ENCODE results near the gene ISCU. TPM values are rescaled to one million over a fixed set of nuclear protein-coding genes. Genes with fewer than 3 reads are reported as not detected.
A peak's percentile ranks its signal among the peaks of the same experiment; 100 is the strongest.

Gene ISCU
- total RNA-seq, 1 experiment from 2014 or later: 86.9 TPM

- peaks cover 57% of the 10 kb centered on the region for H3K36me3 Mint-ChIP-seq (ENCODE audit: insufficient read depth, unreplicated experiment)
- POLR2A ChIA-PET: interaction anchor here (0.5 kb wide), 1 partner anchor 639 kb away, joined by 3 read pairs; no protein-coding TSS in a partner anchor
- H3K36me3 ChIP-seq (ENCODE audit: control insufficient read depth, insufficient read depth, low read length): no peaks in the 10 kb centered on the region; the same call in 1 of the 2 replicates
- peak; percentile 99 for DNase-seq
- H3K4me3 Mint-ChIP-seq (ENCODE audit: unreplicated experiment): peak within 1 kb of the TSS; percentile 82
- CTCF ChIA-PET: no interaction called here
- peak within 1 kb of the TSS; percentile 77 for H3K4me3 ChIP-seq (ENCODE audit: low read depth, low read length)
- no peak for TF ChIP-seq CTCF (IDR thresholded peaks at IDR 0.05; ENCODE audit: insufficient read depth in 1 of 2, low read depth in 1 of 2, low read length in 1 of 2, severe bottlenecking in 1 of 2, unreplicated experiment in 1 of 2)
- no peaks in the 10 kb centered on the region for H3K4me1 ChIP-seq
- H3K27me3 ChIP-seq (replicated peaks; ENCODE audit: control insufficient read depth, insufficient read depth, low read length): no peaks in the 10 kb centered on the region
- intact Hi-C loops (cut with micrococcal nuclease; ENCODE audit: unreplicated experiment): loop anchor here (10.0 kb wide), 1 partner anchor 450 kb away; no protein-coding TSS in a partner anchor
- H3K4me1 Mint-ChIP-seq (ENCODE audit: low read depth, unreplicated experiment): peaks cover 18% of the 10 kb centered on the region
- BruUV-seq (replicated peaks): TSS peak; percentile 70
- H3K9me3 ChIP-seq: no peaks in the 10 kb centered on the region
- peak within 1 kb of the TSS; percentile 89 for H3K27ac Mint-ChIP-seq (ENCODE audit: unreplicated experiment)
- H3K9me3 Mint-ChIP-seq (ENCODE audit: unreplicated experiment): no peaks in the 10 kb centered on the region
- H3K27me3 Mint-ChIP-seq (ENCODE audit: insufficient read depth, unreplicated experiment): peaks cover 2% of the 10 kb centered on the region
These were observed 47.2 kb upstream of the ISCU start, which contains the start of gene FICD for GRCh38 chr12:108514973-108515814. Gene FICD, plus strand, starts transcription at chr12:108515277. Its CDS starts 1,696 bp downstream, at chr12:108516973.

- Mint-ChIP-seq H3K4me3 (ENCODE audit: unreplicated experiment) (peak overlapping the region; percentile 82), H3K27ac (ENCODE audit: unreplicated experiment) (peak overlapping the region; percentile 89), H3K36me3 (ENCODE audit: insufficient read depth, unreplicated experiment) (peaks cover 64% of the 10 kb centered on the region), H3K9me3 (ENCODE audit: unreplicated experiment) (no peaks in the 10 kb centered on the region), H3K27me3 (ENCODE audit: insufficient read depth, unreplicated experiment) (peaks cover 2% of the 10 kb centered on the region), H3K4me1 (ENCODE audit: low read depth, unreplicated experiment) (peaks cover 18% of the 10 kb centered on the region)
- ChIA-PET CTCF (no interaction called here), POLR2A (no interaction called here)
- BruUV-seq (replicated peaks): no TSS peak
- TF ChIP-seq CTCF (IDR thresholded peaks at IDR 0.05; ENCODE audit: insufficient read depth in 1 of 2, low read depth in 1 of 2, low read length in 1 of 2, severe bottlenecking in 1 of 2, unreplicated experiment in 1 of 2): no peak
- no peak for DNase-seq
- peak overlapping the region; percentile 77 for H3K4me3 ChIP-seq (ENCODE audit: low read depth, low read length)
- intact Hi-C loops (cut with micrococcal nuclease; ENCODE audit: unreplicated experiment): loop anchor here (10.0 kb wide), 1 partner anchor 451 kb away; no protein-coding TSS in a partner anchor
- H3K4me1 ChIP-seq: no peaks in the 10 kb centered on the region
- H3K36me3 ChIP-seq (ENCODE audit: control insufficient read depth, insufficient read depth, low read length): no peaks in the 10 kb centered on the region; the same call in 1 of the 2 replicates
- H3K27me3 ChIP-seq (replicated peaks; ENCODE audit: control insufficient read depth, insufficient read depth, low read length): no peaks in the 10 kb centered on the region
- no peaks in the 10 kb centered on the region for H3K9me3 ChIP-seq
These were observed 46.5 kb upstream of the ISCU start for GRCh38 chr12:108515916-108516315.

DNA sequence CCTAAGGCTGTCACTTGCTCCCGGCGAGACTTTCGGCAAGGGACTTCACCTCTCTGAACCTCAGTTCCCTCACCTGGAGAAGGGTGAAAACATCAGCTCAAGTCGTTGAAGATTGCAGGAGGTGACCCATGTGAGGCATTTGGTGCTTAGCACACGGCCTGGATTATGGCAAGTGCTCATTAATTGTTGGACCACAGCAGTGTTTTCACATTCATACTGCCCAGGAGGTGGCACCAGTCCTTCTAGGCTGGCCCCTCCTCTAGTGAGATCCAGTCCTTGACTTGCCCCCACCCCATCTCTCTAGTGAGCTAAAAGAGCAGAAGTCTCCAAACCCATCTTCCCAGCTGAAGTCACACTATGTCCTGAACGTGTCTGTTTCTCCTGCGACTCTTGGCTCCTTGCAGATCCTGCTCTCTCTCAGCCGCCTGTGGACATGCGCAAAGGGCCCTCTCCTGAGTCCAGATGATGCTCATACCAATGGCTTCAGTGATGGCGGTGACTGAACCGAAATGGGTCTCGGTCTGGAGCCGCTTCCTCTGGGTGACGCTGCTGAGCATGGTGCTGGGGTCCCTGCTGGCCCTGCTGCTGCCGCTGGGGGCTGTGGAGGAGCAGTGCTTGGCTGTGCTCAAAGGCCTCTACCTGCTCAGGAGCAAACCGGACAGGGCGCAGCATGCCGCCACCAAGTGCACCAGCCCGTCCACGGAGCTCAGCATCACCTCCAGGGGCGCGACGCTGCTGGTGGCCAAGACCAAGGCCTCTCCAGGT lies 45.7 kb upstream of the ISCU start:
- intact Hi-C loops (cut with micrococcal nuclease; ENCODE audit: unreplicated experiment): loop anchor here (10.0 kb wide), 1 partner anchor 452 kb away; no protein-coding TSS in a partner anchor
- Histone ChIP-seq H3K36me3 (ENCODE audit: control insufficient read depth, insufficient read depth, low read length) (peaks cover 1% of the 10 kb centered on the region; the same call in 1 of the 2 replicates), H3K4me1 (no peaks in the 10 kb centered on the region), H3K27me3 (replicated peaks; ENCODE audit: control insufficient read depth, insufficient read depth, low read length) (no peaks in the 10 kb centered on the region), H3K9me3 (no peaks in the 10 kb centered on the region), H3K4me3 (ENCODE audit: low read depth, low read length) (no peak overlapping the region)
- peak overlapping the region; percentile 25 for H3K4me3 Mint-ChIP-seq (ENCODE audit: unreplicated experiment)
- peaks cover 18% of the 10 kb centered on the region for H3K4me1 Mint-ChIP-seq (ENCODE audit: low read depth, unreplicated experiment)
- peaks cover 72% of the 10 kb centered on the region for H3K36me3 Mint-ChIP-seq (ENCODE audit: insufficient read depth, unreplicated experiment)
- BruUV-seq (replicated peaks): no TSS peak
- POLR2A ChIA-PET: no interaction called here
- DNase-seq: no peak
- H3K27me3 Mint-ChIP-seq (ENCODE audit: insufficient read depth, unreplicated experiment): peaks cover 2% of the 10 kb centered on the region
- CTCF ChIA-PET: interaction anchor here (0.6 kb wide), 1 partner anchor 103 kb away, joined by 3 read pairs; no protein-coding TSS in a partner anchor
- H3K27ac Mint-ChIP-seq (ENCODE audit: unreplicated experiment): peak overlapping the region; percentile 89
- no peaks in the 10 kb centered on the region for H3K9me3 Mint-ChIP-seq (ENCODE audit: unreplicated experiment)
- no peak for TF ChIP-seq CTCF (IDR thresholded peaks at IDR 0.05; ENCODE audit: insufficient read depth in 1 of 2, low read depth in 1 of 2, low read length in 1 of 2, severe bottlenecking in 1 of 2, unreplicated experiment in 1 of 2)
